ENCODE measurements around the gene TRAF6. TPM values are rescaled to one million over a fixed set of nuclear protein-coding genes. Genes with fewer than 3 reads are reported as not detected.

Gene TRAF6
- total RNA-seq, 1 experiment from 2014 or later = 9.2 TPM

DNA sequence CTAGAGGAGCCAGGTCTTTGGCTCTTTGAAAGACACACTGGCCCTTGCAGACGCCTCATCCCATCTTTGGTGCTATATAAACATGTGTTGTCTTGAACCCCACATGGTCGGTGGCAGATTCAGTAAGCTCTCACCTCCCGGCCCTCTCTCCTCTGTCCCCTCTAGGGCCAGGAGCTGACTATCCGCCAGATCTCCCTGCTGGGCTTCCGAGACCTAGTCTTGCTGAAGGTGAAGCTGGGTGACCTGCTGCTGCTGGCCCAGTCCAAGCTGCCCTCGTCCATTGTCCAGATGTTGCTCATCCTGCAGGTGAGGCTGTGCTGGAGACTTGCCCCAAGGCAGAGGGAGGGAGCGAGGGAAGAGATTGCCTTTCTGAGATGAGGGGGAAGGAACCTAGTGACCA lies 63.9 kb downstream of the TRAF6 start:
- POLR2A ChIA-PET = no interaction called here
- Mint-ChIP-seq H3K27ac (ENCODE audit: low read depth, unreplicated experiment) (no peak overlapping the region), H3K36me3 (ENCODE audit: insufficient read depth, unreplicated experiment) (peaks cover 30% of the 10 kb centered on the region), H3K27me3 (ENCODE audit: insufficient read depth, unreplicated experiment) (no peaks in the 10 kb centered on the region), H3K4me1 (ENCODE audit: insufficient read depth, unreplicated experiment) (peaks cover 17% of the 10 kb centered on the region), H3K9me3 (ENCODE audit: unreplicated experiment) (no peaks in the 10 kb centered on the region), H3K4me3 (ENCODE audit: unreplicated experiment) (no peak overlapping the region)
- BruUV-seq (replicated peaks) = no TSS peak
- CTCF ChIA-PET = interaction anchor here (1.0 kb wide), 1 partner anchor 47 kb away, joined by 3 read pairs; no protein-coding TSS in a partner anchor
- DNase-seq (ENCODE audit: unreplicated experiment) = no peak
- intact Hi-C loops (cut with micrococcal nuclease) = no loop called here
- TF ChIP-seq, protein P1, sequence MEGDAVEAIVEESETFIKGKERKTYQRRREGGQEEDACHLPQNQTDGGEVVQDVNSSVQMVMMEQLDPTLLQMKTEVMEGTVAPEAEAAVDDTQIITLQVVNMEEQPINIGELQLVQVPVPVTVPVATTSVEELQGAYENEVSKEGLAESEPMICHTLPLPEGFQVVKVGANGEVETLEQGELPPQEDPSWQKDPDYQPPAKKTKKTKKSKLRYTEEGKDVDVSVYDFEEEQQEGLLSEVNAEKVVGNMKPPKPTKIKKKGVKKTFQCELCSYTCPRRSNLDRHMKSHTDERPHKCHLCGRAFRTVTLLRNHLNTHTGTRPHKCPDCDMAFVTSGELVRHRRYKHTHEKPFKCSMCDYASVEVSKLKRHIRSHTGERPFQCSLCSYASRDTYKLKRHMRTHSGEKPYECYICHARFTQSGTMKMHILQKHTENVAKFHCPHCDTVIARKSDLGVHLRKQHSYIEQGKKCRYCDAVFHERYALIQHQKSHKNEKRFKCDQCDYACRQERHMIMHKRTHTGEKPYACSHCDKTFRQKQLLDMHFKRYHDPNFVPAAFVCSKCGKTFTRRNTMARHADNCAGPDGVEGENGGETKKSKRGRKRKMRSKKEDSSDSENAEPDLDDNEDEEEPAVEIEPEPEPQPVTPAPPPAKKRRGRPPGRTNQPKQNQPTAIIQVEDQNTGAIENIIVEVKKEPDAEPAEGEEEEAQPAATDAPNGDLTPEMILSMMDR (IDR thresholded peaks at IDR 0.05; ENCODE audit: unreplicated experiment) = no peak

DNA sequence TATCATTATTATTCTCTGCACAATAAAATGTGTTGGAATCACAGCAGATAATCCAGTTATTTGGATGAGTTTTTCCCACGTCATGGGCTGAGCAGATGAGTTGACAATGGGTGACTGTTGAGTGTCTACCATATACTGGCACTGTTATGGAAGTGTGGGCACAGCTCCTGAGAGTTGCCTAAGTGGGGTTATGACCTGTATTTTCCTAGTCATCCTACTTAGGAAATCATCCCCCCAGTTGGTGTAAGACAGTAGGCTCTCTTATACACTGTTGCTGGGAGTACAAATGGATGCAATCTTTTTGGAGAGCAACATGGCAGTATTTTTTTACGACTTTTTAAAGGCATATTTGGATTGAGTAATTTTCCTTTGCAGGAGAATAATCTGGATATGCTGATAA lies 66.4 kb downstream of the TRAF6 start:
- H3K36me3 Mint-ChIP-seq (ENCODE audit: insufficient read depth, unreplicated experiment) = peaks cover 19% of the 10 kb centered on the region
- ChIA-PET POLR2A (no interaction called here), CTCF (no interaction called here)
- peaks cover 11% of the 10 kb centered on the region for H3K4me1 Mint-ChIP-seq (ENCODE audit: insufficient read depth, unreplicated experiment)
- no peak overlapping the region for H3K4me3 Mint-ChIP-seq (ENCODE audit: unreplicated experiment)
- no peaks in the 10 kb centered on the region for H3K9me3 Mint-ChIP-seq (ENCODE audit: unreplicated experiment)
- peak; percentile 33 for DNase-seq (ENCODE audit: unreplicated experiment)
- intact Hi-C loops (cut with micrococcal nuclease) = no loop called here
- TF ChIP-seq, protein P1 (IDR thresholded peaks at IDR 0.05; ENCODE audit: unreplicated experiment) = no peak
- H3K27ac Mint-ChIP-seq (ENCODE audit: low read depth, unreplicated experiment) = no peak overlapping the region
- H3K27me3 Mint-ChIP-seq (ENCODE audit: insufficient read depth, unreplicated experiment) = no peaks in the 10 kb centered on the region
- BruUV-seq (replicated peaks) = no TSS peak

DNA sequence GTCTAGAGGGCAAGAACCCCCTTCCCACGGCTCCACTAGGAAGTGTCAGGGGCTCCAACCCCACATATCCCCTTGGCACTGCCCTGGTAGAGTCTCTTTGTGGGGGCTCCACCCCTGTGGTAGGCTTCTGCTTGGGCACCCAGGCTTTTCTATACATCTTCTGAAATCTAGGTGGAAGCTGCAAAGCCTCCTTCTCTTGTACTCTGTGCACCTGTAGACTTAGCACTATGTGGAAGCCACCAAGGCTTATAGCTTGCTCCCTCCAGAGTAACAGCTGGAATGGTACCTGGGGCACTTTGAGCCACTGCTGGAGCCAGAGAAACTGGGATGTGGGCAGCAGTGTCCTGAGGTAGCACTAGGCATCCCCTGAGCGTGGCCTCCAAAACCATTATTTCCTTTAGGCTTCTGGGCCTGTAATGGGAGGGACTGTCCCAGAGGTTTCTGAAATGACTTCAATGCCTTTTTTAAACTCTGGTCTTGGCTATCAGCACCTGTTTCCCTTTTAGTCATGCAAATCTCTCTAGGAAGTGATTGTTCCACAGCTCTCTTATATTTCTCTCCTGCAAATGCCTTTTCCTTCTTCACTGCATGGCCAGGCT lies 68.4 kb downstream of the TRAF6 start:
- no peaks in the 10 kb centered on the region for H3K9me3 Mint-ChIP-seq (ENCODE audit: unreplicated experiment)
- intact Hi-C loops (cut with micrococcal nuclease) = no loop called here

DNA sequence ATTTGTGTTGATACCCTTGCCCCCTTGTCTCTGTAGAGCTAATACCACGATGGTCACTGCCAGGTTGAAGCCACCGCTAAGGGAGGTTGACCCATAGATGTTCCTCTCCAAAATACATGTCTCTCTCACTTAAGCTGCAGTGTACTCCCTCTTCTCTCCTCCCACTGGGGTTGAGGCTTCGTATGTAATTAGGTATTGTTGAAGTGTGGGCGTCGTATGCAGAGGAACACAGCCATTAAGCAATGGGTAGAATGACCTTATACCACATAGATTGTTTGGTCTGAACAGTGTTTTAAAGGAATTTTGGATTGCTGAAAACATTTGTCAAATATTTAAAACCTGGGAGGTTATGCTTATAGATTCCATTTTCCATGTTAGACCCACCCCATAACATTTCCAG lies 71.9 kb downstream of the TRAF6 start:
- no peak overlapping the region for H3K4me3 Mint-ChIP-seq (ENCODE audit: unreplicated experiment)
- intact Hi-C loops (cut with micrococcal nuclease) = no loop called here
- H3K4me1 Mint-ChIP-seq (ENCODE audit: insufficient read depth, unreplicated experiment) = no peaks in the 10 kb centered on the region
- TF ChIP-seq, protein P1 (IDR thresholded peaks at IDR 0.05; ENCODE audit: unreplicated experiment) = no peak
- no peak for DNase-seq (ENCODE audit: unreplicated experiment)
- no peaks in the 10 kb centered on the region for H3K9me3 Mint-ChIP-seq (ENCODE audit: unreplicated experiment)
- peaks cover 30% of the 10 kb centered on the region for H3K36me3 Mint-ChIP-seq (ENCODE audit: insufficient read depth, unreplicated experiment)
- peak overlapping the region; percentile 43 for H3K27ac Mint-ChIP-seq (ENCODE audit: low read depth, unreplicated experiment)
- BruUV-seq (replicated peaks) = no TSS peak
- H3K27me3 Mint-ChIP-seq (ENCODE audit: insufficient read depth, unreplicated experiment) = no peaks in the 10 kb centered on the region
- CTCF ChIA-PET = interaction anchor here (0.7 to 1.1 kb wide), 2 partner anchors 34 to 41 kb away, joined by 3 to 5 read pairs; no protein-coding TSS in a partner anchor
- POLR2A ChIA-PET = no interaction called here

More for the DNA sequence above, 68.4 kb downstream of the TRAF6 start:
- Mint-ChIP-seq H3K36me3 (ENCODE audit: insufficient read depth, unreplicated experiment) (peaks cover 21% of the 10 kb centered on the region), H3K27me3 (ENCODE audit: insufficient read depth, unreplicated experiment) (no peaks in the 10 kb centered on the region), H3K4me1 (ENCODE audit: insufficient read depth, unreplicated experiment) (no peaks in the 10 kb centered on the region), H3K4me3 (ENCODE audit: unreplicated experiment) (no peak overlapping the region), H3K27ac (ENCODE audit: low read depth, unreplicated experiment) (no peak overlapping the region)
- BruUV-seq (replicated peaks) = no TSS peak
- ChIA-PET CTCF (interaction anchor here (1.2 to 1.6 kb wide), 2 partner anchors 10 to 11 kb away, joined by 3 read pairs; no protein-coding TSS in a partner anchor), POLR2A (interaction anchor here (0.6 kb wide), 1 partner anchor 70 kb away, joined by 3 read pairs; no protein-coding TSS in a partner anchor)
- TF ChIP-seq, protein P1 (IDR thresholded peaks at IDR 0.05; ENCODE audit: unreplicated experiment) = no peak
- no peak for DNase-seq (ENCODE audit: unreplicated experiment)
